Liver (tissue), 3 donors: Measurements from ENCODE around the gene TECPR1.

Source experiments
- CTCF ChIP-seq: fragments of 150-350 bp; IDR thresholded peaks from 2 replicates; pipeline ENCODE4 v1.5.1; 2017; ENCODE audit warnings: improper control_type of control experiment, low read depth, low read length; ENCODE audit not compliant: missing input control
- EGR1 ChIP-seq, 2 donors: IDR thresholded peaks; 2 replicates each; pipeline ENCODE4 v1.6.1; 2016 to 2018; ENCODE audit warnings: antibody characterized with exemption in 2 of 2, low read depth in 2 of 2
- GABPA ChIP-seq, 2 donors: IDR thresholded peaks in 1 of 2; conservative IDR thresholded peaks in 1 of 2; 2 replicates each; pipeline ENCODE4 v1.6.1; 2016; ENCODE audit warnings: antibody characterized with exemption in 2 of 2, mild to moderate bottlenecking in 1 of 2, moderate library complexity in 1 of 2
- HNF4A ChIP-seq, 2 donors: conservative IDR thresholded peaks; 2 replicates each; pipeline ENCODE4 v1.6.1; 2016; ENCODE audit warnings: antibody characterized with exemption in 2 of 2, mild to moderate bottlenecking in 2 of 2
- JUND ChIP-seq, 2 donors: IDR thresholded peaks; 2 replicates each; pipeline ENCODE4 v1.6.1; 2016; ENCODE audit warnings: antibody characterized with exemption in 2 of 2
- MAX ChIP-seq: IDR thresholded peaks from 2 replicates; pipeline ENCODE4 v1.6.1; 2016; ENCODE audit warnings: antibody characterized with exemption
- REST ChIP-seq: IDR thresholded peaks from 2 replicates; pipeline ENCODE4 v1.6.1; 2016; ENCODE audit warnings: antibody characterized with exemption, mild to moderate bottlenecking
- TAF1 ChIP-seq: conservative IDR thresholded peaks from 2 replicates; pipeline ENCODE4 v1.6.1; 2016; ENCODE audit warnings: antibody characterized with exemption, mild to moderate bottlenecking
- YY1 ChIP-seq: IDR thresholded peaks from 2 replicates; pipeline ENCODE4 v1.6.1; 2016; ENCODE audit warnings: antibody characterized with exemption, mild to moderate bottlenecking
- TF ChIP-seq, protein P1 (sequence below): IDR thresholded peaks from 2 replicates; pipeline ENCODE4 v1.6.1; 2016; ENCODE audit warnings: antibody characterized with exemption
- donor health status: healthy.
- donor health status: healthy.

DNA sequence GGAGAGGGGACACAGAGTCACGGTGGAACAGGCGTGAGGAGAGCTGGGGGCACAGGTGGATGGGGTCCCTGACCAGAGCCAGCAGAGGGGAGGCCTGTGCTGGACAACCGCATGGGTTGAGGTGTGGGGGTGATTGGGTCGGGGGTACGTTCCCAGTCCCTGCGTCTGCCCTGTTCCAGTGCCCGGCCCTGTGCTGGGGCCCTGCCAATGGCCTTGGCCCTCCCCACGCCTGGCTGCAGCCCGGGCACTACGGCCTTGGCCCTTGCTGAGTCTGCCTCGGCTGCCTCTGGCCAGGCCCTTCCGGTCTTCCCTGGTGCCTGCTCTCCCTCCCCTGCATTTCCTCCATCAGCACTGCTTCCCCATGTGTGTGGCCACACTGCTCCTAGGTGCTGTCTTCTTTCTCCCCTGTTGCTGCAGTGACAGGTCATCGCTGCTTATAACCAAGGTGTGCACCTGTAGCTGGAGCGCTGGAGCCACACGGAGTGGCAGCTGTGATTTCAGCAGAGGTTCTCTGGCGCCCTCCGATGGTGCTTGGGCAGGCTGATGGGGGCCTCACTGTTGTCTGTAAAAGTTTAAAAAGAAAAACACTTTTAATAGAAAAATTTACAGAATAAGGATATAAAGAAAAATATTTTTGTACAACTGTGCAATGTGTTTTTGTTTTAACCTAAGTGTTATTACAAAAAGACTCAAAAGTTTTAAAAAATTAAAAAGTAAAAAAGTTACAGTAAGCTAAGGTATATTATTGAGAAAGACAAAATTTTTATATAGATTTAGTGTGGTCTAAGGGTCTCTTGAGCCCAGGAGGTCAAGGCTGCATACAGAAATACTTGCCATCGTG lies 86.0 kb downstream of the TECPR1 start:
- TF ChIP-seq CTCF = peak; percentile 65
- TF ChIP-seq GABPA (IDR thresholded peaks at IDR 0.05 in 1 of 2, conservative IDR thresholded peaks at IDR 0.05 in 1 of 2) = no peak
- TF ChIP-seq REST = no peak
- no peak for TF ChIP-seq YY1
- TF ChIP-seq JUND (IDR thresholded peaks at IDR 0.05) = no peak
- TF ChIP-seq EGR1 (IDR thresholded peaks at IDR 0.05; ENCODE audit: low read depth in 2 of 2) = no peak
- no peak for TF ChIP-seq MAX
- TF ChIP-seq, protein P1, sequence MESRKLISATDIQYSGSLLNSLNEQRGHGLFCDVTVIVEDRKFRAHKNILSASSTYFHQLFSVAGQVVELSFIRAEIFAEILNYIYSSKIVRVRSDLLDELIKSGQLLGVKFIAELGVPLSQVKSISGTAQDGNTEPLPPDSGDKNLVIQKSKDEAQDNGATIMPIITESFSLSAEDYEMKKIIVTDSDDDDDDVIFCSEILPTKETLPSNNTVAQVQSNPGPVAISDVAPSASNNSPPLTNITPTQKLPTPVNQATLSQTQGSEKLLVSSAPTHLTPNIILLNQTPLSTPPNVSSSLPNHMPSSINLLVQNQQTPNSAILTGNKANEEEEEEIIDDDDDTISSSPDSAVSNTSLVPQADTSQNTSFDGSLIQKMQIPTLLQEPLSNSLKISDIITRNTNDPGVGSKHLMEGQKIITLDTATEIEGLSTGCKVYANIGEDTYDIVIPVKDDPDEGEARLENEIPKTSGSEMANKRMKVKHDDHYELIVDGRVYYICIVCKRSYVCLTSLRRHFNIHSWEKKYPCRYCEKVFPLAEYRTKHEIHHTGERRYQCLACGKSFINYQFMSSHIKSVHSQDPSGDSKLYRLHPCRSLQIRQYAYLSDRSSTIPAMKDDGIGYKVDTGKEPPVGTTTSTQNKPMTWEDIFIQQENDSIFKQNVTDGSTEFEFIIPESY = no peak
- TF ChIP-seq HNF4A (conservative IDR thresholded peaks at IDR 0.05) = peak; percentile 12 to 42
- TF ChIP-seq TAF1 = no peak
